HG02852 (cell line): ENCODE results near the gene PTPRN2.
"Not testable (repeated sequence)": the region's sequence is repeated elsewhere in the genome, so short reads cannot be mapped to it uniquely, and the experiment has no call there.

Experiments used
- ATAC-seq: cut with Tn5 transposase; IDR thresholded peaks from one replicate; pipeline ENCODE4 v1.9.1; 2021; ENCODE audit warnings: mild to moderate bottlenecking, moderate library complexity; ENCODE audit not compliant: unreplicated experiment

Gene PTPRN2

GRCh38 chr7:158314394-158314793 lies 273.2 kb downstream of the PTPRN2 start:
- ATAC-seq, result no peak

GRCh38 chr7:158313931-158314330 lies 273.7 kb downstream of the PTPRN2 start:
- no peak for ATAC-seq

- no peak for ATAC-seq
These were observed 274.8 kb downstream of the PTPRN2 start for GRCh38 chr7:158312789-158313188.

- no peak for ATAC-seq
These were observed 275.8 kb downstream of the PTPRN2 start for GRCh38 chr7:158311791-158312190.

- no peak for ATAC-seq
These were observed 276.5 kb downstream of the PTPRN2 start for GRCh38 chr7:158310924-158311666.

GRCh38 chr7:158309868-158310763 lies 277.5 kb downstream of the PTPRN2 start:
- ATAC-seq, result no peak

GRCh38 chr7:158308001-158308400 lies 279.6 kb downstream of the PTPRN2 start:
- ATAC-seq, result no peak

GRCh38 chr7:158304072-158304471 lies 283.6 kb downstream of the PTPRN2 start:
- ATAC-seq, result not testable (repeated sequence)

- ATAC-seq, result no peak
These were observed 284.5 kb downstream of the PTPRN2 start for GRCh38 chr7:158303121-158303520.

GRCh38 chr7:158302274-158303070 lies 285.2 kb downstream of the PTPRN2 start:
- ATAC-seq, result no peak

GRCh38 chr7:158301207-158301606 lies 286.4 kb downstream of the PTPRN2 start:
- ATAC-seq, result no peak

GRCh38 chr7:158300427-158300826 lies 287.2 kb downstream of the PTPRN2 start:
- ATAC-seq, result no peak

- ATAC-seq, result no peak
These were observed 288.0 kb downstream of the PTPRN2 start for GRCh38 chr7:158299607-158300006.

- no peak for ATAC-seq
These were observed 290.9 kb downstream of the PTPRN2 start for GRCh38 chr7:158296798-158297104.

GRCh38 chr7:158295966-158296797 lies 291.4 kb downstream of the PTPRN2 start:
- no peak for ATAC-seq

GRCh38 chr7:158294468-158295215 lies 293.0 kb downstream of the PTPRN2 start:
- not testable (repeated sequence) for ATAC-seq

- ATAC-seq, result no peak
These were observed 294.7 kb downstream of the PTPRN2 start for GRCh38 chr7:158292948-158293347.

GRCh38 chr7:158291998-158292397 lies 295.6 kb downstream of the PTPRN2 start:
- ATAC-seq, result no peak

GRCh38 chr7:158289761-158290523 lies 297.7 kb downstream of the PTPRN2 start:
- no peak for ATAC-seq
